HG02870 (cell line): ENCODE measurements around the gene AARS2.

Experiments used
- ATAC-seq: cut with Tn5 transposase; IDR thresholded peaks from one replicate; pipeline ENCODE4 v1.9.1; 2021; ENCODE audit warnings: mild to moderate bottlenecking, moderate library complexity; ENCODE audit not compliant: unreplicated experiment

Gene AARS2

GRCh38 chr6:44277763-44278162 lies 35.4 kb downstream of the AARS2 start:
- ATAC-seq = no peak

- ATAC-seq = no peak
These were observed 36.2 kb downstream of the AARS2 start for GRCh38 chr6:44276667-44277640.

DNA sequence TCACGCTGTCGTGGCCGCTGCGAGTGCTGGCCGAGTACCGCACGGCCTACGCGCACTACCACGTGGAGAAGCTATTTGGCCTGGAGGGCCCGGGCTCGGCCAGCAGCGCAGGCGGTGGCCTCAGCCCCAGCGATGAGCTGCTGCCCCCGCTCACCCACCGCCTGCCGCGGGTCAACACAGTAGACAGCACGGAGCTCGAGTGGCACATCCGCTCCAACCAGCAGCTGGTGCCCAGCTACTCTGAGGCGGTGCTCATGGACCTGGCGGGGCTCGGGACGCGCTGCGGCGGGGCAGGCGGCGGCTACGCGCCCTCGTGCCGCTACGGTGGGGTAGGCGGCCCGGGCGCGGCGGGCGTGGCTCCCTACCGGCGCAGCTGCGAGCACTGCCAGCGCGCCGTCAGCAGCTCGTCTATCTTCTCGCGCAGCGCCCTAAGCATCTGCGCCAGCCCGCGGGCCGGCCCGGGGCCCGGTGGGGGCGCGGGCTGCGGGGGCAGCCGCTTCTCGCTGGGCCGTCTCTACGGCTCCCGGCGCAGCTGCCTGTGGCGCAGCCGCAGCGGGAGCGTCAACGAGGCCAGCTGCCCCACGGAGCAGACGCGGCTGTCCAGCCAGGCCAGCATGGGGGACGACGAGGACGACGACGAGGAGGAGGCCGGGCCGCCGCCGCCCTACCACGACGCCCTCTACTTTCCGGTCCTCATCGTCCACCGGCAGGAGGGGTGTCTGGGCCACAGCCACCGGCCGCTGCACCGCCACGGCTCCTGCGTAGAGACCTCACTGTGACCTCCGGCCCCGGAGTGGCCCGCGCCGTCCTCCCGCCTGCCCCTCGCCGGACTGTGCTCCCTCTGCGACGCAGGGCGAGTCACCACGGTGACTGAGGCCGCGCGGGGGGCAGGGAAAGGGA lies 37.1 kb downstream of the AARS2 start:
- no peak for ATAC-seq

GRCh38 chr6:44275271-44275748 lies 37.8 kb downstream of the AARS2 start:
- no peak for ATAC-seq

DNA sequence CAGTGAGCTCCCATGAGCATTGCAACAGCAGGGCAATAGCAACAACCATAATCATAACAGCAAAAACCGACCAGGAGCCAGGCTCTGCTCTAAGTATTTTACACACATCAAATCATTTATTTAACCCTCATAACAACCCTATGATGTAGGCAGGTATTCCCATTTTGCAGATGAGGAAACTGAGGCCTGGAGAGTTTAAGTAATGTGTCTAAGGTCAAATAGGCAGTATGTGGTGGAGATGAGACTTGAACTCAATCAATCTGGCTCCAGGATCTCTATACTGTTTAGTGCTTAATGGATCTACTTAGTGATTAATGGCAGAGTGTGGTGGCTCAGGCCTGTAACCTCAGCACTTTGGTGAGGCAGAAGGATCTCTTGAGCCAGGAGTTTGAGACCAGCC lies 39.5 kb downstream of the AARS2 start:
- no peak for ATAC-seq

DNA sequence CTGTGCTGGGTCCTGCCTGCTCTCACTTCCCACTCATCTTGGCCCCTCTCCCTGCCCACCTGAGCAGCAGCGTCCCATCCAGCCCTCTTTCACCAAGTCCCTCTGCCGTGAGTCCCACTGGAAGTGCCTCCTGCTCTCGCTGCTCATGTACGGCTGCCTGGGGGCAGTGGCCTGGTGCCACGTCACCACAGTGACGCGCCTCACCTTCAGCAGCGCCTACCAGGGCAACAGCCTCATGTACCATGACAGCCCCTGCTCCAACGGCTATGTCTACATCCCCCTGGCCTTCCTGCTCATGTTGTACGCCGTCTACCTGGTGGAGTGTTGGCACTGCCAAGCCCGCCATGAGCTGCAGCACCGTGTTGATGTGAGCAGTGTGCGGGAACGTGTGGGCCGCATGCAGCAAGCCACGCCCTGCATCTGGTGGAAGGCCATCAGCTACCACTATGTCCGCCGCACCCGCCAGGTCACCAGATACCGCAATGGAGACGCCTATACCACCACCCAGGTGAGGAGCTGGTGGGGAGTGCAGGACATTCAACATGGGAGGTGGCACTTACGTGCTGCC lies 40.1 kb downstream of the AARS2 start:
- no peak for ATAC-seq

GRCh38 chr6:44272529-44272928 lies 40.6 kb downstream of the AARS2 start:
- no peak for ATAC-seq

DNA sequence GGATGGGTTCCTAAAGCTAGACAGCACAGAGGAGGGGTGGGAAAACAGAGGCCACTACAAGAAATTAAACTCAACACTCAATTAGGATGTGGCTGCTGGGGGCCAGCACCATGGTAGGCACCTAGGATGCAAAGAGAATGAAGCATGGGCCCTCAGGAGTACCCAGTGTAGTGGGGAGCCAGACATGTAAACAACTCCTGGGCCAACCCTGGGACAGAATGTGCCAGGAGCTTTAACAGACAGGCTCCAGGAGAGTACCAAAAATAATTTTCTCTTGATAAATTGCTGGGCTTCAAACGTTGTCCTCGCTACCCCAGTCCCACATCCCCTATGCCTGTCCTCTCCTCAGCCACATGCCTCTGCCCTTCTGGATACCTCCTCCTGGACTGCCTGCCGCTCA lies 41.2 kb downstream of the AARS2 start:
- no peak for ATAC-seq

GRCh38 chr6:44271406-44271723 lies 41.8 kb downstream of the AARS2 start:
- no peak for ATAC-seq

- ATAC-seq = no peak
These were observed 42.4 kb downstream of the AARS2 start for GRCh38 chr6:44270526-44271405.

- no peak for ATAC-seq
These were observed 43.1 kb downstream of the AARS2 start, which contains the start of gene TMEM151B for GRCh38 chr6:44269921-44270525. TMEM151B (plus strand) TSS chr6:44270450; CDS start chr6:44270743, 293 bp downstream.

DNA sequence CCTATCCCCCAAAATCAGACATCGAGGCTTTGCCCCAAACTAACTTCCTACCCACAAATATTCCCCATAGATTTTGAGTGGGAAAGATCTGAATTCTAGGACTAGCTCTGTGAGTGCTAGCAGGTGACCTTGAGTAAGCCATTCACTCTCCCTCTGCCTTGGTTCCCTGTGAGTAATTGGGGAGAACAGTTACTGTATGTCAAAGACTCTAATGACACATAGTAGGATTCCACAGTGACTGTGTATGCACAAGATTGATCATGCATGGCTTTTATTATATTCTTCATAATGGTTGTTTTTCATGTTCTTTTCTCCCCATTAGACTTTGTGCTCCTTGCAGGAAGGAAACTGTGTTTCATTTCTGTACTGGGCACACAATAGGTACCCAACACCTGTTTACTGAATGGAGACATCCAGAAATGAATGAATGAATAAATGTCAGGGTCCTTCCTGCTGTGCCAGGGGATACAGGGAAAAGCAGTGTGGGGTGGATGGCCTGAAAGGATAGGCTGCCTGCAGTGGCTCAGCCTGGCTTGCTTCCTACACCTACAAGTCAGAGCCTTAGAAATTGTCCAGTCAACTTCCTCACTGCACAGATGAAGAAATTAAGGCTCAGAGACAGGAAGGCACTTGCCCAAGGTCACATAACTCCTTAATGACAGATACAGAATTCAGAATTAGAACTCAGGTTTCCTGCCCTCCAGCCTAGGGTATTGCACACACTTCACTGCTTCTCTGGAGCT lies 43.8 kb downstream of the AARS2 start:
- no peak for ATAC-seq

GRCh38 chr6:44268095-44268628 lies 45.0 kb downstream of the AARS2 start:
- ATAC-seq = no peak

DNA sequence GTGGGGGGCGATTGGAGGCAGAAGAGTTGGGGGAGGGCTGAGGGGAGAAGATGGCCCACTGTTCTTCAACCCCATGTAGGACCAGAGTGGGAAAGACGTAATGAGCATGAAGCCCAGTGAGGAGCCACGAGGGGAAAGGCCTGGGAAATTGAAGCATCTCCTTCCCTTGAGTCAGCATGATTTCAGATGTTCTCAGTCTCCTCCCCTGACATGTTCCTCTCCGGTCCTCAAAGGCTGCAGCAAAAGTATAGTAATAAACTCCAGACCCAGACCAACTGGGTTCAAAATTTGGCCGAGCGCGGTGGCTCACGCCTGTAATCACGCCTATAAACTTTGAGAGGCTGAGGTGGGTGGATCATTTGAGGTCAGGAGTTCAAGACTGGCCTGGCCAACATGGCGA lies 45.9 kb downstream of the AARS2 start:
- no peak for ATAC-seq

DNA sequence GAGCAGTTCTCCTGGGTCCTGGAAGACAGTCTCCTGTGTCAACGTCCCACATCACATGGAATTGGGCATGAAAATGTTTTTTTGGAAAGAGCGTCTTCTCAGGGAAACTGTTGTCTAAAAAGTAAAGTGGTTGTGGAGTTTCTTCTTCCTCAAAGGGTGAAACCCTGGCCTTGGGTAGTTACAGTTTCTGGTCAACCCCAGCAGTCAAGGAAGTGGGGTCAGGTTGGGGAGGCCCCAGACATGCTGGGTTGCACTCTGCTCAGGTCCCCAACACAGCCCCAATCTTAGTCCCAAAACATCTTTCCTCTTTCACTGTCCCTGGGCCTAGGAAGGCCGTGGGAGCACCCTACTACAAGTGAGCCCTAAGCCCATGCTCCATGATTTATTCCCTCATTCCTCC lies 46.8 kb downstream of the AARS2 start:
- ATAC-seq = no peak

DNA sequence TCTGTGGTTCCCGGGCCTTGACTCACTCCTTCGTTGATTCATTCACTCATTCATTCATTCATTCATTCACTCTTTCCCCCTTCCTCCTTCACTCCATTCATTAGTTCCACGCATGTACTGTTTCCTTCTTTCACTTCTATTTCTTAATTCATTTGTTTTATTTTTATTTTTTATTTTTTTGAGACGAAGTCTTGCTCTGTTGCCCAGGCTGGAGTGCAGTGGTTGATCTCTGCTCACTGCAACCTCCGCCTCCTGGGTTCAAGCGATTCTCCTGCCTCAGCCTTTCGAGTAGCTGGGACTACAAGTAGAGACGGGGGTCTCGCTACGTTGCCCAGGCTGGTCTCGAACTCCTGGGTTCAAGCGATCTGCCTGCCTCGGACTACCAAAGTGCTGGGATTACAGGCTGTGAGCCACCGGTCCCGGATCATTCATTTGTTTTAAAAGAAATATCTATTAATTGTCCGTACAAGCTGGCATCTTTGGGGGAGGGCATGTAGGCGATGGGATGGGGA lies 47.4 kb downstream of the AARS2 start:
- no peak for ATAC-seq

GRCh38 chr6:44265007-44265721 lies 48.0 kb downstream of the AARS2 start, which contains the start of gene NFKBIE:
NFKBIE (minus strand) TSS chr6:44265551; CDS start chr6:44265346, 205 bp downstream.
- ATAC-seq = no peak
